Measurements from ENCODE around the gene PHLPP1.

GRCh38 chr18:62716619-62717168 lies 1.4 kb downstream of the PHLPP1 start:
- peak in 2 of 5 experiments; percentile 9 to 19 for TF ChIP-seq CTCF (IDR thresholded peaks at IDR 0.05)
- no peak for TF ChIP-seq POLR2AphosphoS5 (IDR thresholded peaks at IDR 0.05)
- TF ChIP-seq POLR2A (IDR thresholded peaks at IDR 0.05) = no peak
